Head of caudate nucleus (tissue), 42 donors: ENCODE measurements around the gene DPT.

Source experiments
- DNase-seq, 42 donors: peaks; one replicate each; pipeline versions ENCODE4 v3.0.0 to v3.0.0-alpha.2; 2020 to 2021; ENCODE audit warnings: mixed read lengths in 7 of 42
- intact Hi-C: fragments of 100-400 bp; cut with DNase I; formaldehyde crosslinking; loops from one replicate; pipeline ENCODE4 v1.15.0; 2022

The DPT gene

DNA sequence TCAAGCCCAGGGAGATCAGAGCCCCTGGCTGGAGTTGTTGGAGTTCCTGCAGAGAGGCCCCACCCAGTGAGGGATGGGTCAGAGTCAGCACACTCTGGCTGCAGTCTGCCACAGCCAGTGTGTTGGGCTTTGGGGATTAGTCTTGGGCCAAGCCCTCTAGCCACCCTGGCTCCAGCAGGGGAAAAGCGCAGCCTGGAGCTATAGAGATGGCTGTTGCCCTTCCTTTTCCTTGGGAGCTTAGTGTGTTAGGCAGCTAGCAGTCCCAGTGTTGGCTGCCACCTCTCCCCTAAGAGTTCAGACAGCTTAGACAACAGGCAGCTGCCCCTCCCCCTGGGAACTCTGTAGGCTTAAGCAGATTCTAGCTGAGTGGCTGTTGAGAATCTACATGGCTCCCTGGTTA lies 45.1 kb downstream of the DPT start:
- intact Hi-C loops: no loop called here
- no peak for DNase-seq

GRCh38 chr1:168676861-168677260 lies 52.1 kb downstream of the DPT start:
- intact Hi-C loops: no loop called here
- DNase-seq: no peak

DNA sequence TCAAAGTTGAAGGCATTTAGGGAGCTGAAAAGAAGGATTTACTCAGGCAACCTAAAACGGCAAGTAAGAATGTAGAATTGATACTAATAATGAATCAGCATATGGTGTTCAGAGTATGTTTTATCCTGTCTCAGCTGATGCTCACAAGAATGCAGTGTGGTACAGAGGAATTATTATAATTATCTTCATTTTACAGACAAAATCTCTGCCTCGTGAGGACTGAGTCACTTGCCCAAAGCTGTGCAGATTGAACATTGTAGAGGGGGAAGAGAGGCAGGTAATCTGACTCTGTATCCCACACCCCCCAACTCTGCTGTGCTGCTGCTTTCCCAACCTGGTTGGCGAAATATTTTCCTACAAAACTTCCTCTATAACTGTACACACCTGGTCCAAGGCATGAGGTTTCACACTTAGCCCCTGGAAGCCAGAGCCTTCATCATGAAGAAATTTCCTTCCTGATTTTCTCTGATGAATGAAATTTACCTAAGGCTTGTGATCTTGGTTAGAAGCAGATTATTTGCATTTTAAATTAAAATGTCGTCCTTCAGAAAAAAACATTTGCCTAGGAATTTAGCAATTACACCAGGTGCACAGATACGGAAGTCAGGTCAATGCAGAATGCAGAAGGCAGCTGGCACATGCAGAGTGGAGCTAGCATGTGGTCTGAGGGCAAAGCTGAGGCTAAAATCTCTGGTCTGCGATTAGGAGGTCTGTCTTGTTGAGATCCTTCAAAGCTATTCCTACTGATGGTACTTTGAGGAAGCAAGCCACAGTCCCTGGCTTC lies 52.8 kb downstream of the DPT start:
- peak in 19 of 42 donors; percentile 5 to 54 (median 33) for DNase-seq
- intact Hi-C loops: no loop called here

DNA sequence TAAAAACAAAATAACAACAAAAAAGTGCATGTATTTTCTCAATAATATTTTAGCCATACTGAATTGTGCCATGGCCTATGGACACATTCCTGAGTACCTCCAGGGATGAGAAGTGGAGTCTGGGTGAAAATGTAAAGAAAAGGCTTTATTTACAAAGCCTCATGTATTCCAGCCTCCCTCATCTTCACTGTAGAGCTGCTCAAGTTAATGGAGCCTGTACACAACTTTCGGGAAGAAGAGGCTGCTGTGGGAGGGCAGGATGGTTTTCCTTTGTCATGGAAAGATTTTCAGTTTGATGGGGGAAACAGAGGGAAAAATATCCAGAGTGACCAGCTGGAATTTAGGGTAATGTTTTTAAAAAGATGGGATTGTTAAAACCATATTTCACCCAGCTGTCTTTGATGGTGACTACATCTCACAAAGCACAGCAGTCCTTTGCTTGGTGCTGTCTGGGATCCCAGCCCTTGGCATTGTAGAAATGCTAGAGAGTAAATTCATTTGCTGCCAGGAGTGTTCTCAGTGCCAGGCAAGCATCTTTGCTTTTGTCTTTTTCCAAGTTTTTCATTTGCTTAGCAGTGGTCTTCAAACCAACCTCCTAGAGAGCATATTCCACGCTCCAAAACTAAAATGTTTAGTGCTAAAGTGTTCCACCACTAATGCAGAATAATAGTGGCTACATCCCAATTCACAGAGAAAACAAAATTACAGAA lies 54.9 kb downstream of the DPT start:
- DNase-seq: peak in 22 of 42 donors; percentile 5 to 65 (median 26)
- intact Hi-C loops: no loop called here

DNA sequence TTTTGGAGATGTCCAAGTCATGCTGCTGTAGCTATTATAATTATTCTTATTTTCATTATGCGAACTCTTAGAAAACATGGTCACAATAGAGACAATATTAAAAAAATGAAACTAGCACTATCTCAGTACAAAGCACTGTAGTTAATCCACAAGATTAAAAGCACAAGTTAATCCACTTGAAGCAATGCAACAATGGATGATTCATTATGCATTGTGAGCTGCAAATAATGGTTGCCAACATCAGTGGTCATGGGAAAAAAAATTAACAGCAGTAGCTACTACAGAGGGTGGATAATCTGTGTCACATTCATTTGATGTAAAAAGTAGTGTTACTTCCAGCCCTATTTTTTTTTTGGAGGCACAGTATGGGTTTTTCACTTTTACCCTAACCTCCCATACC lies 56.7 kb downstream of the DPT start:
- intact Hi-C loops: no loop called here
- no peak for DNase-seq

DNA sequence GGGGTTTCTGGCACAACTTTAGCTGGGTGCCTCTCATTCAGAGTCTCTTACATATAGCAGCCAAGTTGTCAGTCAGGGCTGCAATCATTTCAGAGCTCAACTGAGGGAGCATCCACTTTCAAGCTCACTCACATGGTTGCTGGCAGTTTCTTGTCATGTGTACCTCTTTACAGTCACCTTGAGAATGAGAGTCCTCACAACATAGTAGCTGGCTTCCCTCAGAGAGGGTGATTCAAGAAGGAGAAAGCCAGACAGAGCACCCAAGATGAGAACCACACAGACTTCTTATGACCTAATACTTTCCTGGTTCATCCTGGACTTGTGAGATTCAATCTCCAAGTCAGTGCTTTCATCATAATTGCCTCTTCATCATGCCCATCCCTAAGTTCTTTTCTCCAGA lies 57.2 kb downstream of the DPT start:
- no peak for DNase-seq
- intact Hi-C loops: no loop called here

DNA sequence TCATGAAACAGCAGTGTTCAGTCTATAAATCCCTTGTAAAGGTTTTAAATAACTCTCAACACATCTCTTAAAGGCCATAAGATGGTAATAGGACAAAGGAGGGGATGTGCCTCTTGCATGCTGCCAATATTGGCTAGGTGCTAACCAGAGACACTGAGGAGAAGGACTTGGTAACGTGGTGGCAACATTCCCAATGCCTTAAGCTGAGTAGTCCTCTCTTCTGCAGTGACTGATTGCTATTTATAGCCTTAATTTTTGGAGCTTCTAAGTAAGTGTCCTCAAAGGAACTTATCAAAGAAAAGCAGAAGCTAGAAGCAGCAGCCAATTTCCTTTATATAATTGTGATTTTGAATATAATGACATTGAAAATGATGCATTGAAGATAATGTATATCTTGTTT lies 63.0 kb downstream of the DPT start:
- intact Hi-C loops: no loop called here
- no peak for DNase-seq

DNA sequence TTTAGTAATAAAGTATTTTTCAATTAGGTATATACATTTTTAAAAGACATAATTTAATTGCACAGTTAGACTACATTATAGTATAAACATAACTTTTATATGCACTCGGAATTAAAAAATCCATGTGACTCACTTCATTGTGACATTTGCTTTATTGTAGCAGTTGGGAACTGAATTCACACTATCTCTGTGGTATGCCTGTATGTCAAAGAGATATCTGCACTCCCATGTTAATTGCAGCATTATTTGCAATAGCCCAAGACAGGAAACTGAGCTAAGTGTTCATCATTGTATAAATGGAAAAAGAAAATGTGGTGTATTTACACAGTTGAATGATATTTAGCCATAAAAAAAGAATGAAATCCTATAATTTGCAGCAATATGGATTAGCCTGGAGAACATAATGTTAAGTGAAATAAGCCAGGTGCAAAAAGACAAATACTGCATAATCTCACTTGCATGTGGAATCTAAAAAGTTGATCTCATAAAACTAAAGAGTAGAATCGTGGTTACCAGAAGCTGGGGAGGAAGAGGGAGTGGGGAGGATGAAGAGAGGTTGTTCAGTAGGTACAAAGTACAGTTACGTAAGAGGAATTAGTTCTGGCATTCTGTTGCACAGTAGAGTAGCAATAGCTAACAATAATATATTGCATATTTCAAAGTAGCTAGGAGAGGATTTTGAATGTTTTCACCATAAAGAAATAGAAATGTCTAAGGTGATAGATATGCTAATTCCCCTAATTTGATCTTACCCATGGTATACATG lies 64.8 kb downstream of the DPT start:
- peak in 2 of 42 donors; percentile 4 to 19 for DNase-seq
- intact Hi-C loops: no loop called here

DNA sequence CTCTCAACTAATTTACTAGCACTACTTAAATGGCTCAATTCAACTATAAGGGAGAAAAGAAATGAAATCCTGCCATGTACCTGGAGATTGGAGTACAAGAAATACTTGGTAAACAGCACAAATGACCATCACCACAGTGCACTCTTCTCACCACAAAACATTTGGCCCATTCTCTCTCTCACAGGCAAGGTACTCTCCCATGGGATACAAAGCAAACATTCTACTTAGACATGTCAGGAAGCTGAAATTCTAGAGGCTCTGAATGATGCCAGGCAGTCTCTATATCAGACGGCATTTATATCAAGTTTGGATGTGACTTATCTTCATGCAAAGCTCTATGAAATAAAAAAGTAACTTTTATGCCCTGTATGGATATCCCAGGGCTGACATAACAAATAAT lies 72.5 kb downstream of the DPT start:
- intact Hi-C loops: no loop called here

GRCh38 chr1:168654198-168654915 lies 74.6 kb downstream of the DPT start:
- no peak for DNase-seq
- intact Hi-C loops: no loop called here

More for the DNA sequence above, 72.5 kb downstream of the DPT start:
- no peak for DNase-seq

DNA sequence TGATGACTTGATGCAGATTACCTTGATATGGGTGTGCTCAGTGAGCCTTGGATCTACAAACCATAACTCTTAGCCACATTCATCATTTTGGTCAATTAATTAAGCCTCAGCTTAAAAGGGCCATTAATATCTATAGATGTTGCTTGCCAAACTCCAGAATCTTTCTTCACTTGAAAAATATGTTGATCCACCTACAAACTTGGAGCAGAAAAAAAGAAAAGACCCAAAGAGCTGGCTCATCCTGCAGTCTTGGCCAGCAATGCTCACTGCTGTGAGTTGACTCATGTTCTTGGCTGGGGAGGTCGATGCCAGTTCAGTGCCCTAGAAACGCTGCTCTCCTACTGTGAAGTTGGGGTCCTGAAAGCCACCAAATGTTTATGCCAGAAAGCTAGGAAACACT lies 75.4 kb downstream of the DPT start:
- intact Hi-C loops: no loop called here
- DNase-seq: peak in 5 of 42 donors; percentile 6 to 68 (median 23)

DNA sequence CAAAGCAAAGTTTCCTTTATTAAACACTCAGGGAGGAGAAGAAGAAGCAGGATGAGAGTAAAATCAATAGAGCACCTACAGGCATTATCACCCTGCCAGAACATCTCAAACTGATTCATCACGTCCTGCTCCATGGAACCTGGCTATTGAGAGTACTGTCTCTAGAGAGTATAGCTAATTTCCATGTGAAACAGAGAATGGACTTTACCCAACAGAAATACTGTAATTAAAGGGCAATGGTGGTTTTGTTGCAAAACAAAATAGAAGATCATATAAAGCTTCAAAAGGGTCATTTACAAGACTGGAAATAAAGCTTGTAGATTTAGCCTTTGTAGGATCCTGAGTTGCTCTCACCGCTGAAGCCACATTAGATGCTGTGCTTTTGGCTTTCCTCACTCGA lies 83.3 kb downstream of the DPT start:
- intact Hi-C loops: no loop called here
- no peak for DNase-seq
